ENCODE measurements around the gene CLASP1.
"Not testable (repeated sequence)": the region's sequence is repeated elsewhere in the genome, so short reads cannot be mapped to it uniquely, and the experiment has no call there.

Gene CLASP1

DNA sequence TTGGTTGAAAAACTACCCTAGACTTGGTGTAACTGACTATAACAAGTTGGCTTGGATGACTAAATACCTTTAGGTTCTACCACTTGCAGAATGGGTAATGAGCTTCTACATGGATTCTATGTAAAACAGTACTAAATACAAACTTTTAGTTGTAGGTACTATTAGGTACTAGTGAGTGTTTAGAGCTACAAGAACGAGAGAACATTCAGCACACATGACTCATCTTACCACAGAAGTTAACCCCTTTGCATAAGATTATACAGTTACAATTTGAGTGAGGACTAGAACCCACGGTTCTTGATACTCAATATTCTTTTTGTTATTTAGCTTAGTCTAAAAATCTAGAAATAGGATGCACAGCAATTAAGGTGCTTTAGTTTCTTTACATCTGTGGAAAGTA is 262.6 kb downstream of the CLASP1 start:
- DNase-seq (ENCODE audit: insufficient read length, low spot score) (no peak), FAIRE-seq (no peak)
- TF ChIP-seq POLR2AphosphoS5 (IDR thresholded peaks at IDR 0.05; ENCODE audit: low read depth, low read length) = no peak

DNA sequence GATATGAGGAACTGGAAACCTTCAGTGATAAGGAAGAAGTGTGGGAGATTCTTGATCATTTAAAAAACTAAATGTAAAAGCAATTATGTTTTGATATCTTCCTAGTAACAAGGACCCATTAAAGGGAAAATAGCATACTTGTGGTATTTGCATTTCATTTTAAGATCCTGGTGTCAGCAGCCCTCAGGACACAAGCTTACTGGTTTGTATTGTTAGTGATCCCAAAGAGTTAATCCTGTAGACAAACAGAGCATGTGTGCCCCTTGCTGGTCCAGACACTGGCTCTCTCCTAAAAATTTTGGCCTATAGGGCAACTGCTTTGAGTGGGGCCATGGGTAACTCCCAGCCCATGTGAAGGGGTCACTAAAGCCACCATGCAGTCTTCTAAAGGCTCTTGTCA is 263.2 kb downstream of the CLASP1 start:
- DNase-seq (ENCODE audit: insufficient read length, low spot score) (no peak), FAIRE-seq (no peak)
- TF ChIP-seq TAF1 (IDR thresholded peaks at IDR 0.05; ENCODE audit: low read depth, low read length) = no peak
- TF ChIP-seq PAX5 (IDR thresholded peaks at IDR 0.05; ENCODE audit: insufficient read depth, low read length, severe bottlenecking) = no peak
- TF ChIP-seq SPI1 (IDR thresholded peaks at IDR 0.05; ENCODE audit: low read depth, low read length) = no peak
- no peak for TF ChIP-seq POLR2A (IDR thresholded peaks at IDR 0.05; ENCODE audit: low read depth, low read length)
- TF ChIP-seq POLR2AphosphoS5 (IDR thresholded peaks at IDR 0.05; ENCODE audit: low read depth, low read length) = no peak
- no peak for TF ChIP-seq POU2F2 (IDR thresholded peaks at IDR 0.05; ENCODE audit: low read depth, low read length)

DNA sequence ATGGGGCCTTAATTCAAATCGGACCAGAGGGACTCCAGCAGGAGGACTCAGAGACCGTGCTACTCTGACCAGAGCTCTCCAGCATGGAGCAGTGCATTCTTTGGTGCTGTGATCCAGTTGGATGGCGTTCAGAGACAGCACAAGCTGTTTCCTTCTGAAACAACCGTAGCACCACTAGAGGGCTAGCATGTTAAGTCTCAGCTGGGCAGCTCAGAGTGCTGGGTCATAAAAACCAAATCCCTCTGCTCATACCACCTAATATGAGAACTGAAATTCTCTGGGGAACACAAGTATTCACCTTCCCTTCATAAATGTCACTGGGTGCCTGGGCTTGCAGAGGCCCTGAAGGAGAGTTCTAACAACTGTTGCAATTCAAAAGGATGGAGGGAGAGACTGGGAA is 266.5 kb downstream of the CLASP1 start:
- DNase-seq (ENCODE audit: insufficient read length, low spot score) (no peak), FAIRE-seq (no peak)
- TF ChIP-seq SPI1 (IDR thresholded peaks at IDR 0.05; ENCODE audit: low read depth, low read length) = no peak
- no peak for TF ChIP-seq PAX5 (IDR thresholded peaks at IDR 0.05; ENCODE audit: insufficient read depth, low read length, severe bottlenecking)
- no peak for TF ChIP-seq POLR2AphosphoS5 (IDR thresholded peaks at IDR 0.05; ENCODE audit: low read depth, low read length)
- no peak for TF ChIP-seq POLR2A (IDR thresholded peaks at IDR 0.05; ENCODE audit: low read depth, low read length)
- no peak for TF ChIP-seq POU2F2 (IDR thresholded peaks at IDR 0.05; ENCODE audit: low read depth, low read length)
- TF ChIP-seq TAF1 (IDR thresholded peaks at IDR 0.05; ENCODE audit: low read depth, low read length) = no peak

DNA sequence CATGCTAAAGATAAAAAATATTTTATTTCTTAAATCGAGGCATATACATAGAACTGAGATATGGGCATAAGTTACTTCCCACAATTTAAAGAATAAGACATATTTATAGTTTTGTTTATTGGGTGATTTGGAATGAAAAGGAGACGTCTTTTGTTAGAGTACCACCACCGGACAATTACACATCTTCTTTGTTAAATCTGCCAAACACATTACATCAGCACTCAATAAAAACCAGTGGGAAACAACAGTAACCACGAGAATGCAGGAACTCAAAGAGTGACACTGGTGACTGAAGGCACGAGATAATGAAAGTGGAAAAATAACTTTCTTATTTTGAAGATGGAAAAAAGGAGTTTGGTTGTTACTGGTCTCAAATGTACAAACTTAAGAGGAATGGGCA is 271.6 kb downstream of the CLASP1 start:
- TF ChIP-seq TAF1 (IDR thresholded peaks at IDR 0.05; ENCODE audit: low read depth, low read length) (no peak), PAX5 (IDR thresholded peaks at IDR 0.05; ENCODE audit: insufficient read depth, low read length, severe bottlenecking) (no peak)
- no peak for DNase-seq (ENCODE audit: insufficient read length, low spot score)
- no peak for FAIRE-seq

DNA sequence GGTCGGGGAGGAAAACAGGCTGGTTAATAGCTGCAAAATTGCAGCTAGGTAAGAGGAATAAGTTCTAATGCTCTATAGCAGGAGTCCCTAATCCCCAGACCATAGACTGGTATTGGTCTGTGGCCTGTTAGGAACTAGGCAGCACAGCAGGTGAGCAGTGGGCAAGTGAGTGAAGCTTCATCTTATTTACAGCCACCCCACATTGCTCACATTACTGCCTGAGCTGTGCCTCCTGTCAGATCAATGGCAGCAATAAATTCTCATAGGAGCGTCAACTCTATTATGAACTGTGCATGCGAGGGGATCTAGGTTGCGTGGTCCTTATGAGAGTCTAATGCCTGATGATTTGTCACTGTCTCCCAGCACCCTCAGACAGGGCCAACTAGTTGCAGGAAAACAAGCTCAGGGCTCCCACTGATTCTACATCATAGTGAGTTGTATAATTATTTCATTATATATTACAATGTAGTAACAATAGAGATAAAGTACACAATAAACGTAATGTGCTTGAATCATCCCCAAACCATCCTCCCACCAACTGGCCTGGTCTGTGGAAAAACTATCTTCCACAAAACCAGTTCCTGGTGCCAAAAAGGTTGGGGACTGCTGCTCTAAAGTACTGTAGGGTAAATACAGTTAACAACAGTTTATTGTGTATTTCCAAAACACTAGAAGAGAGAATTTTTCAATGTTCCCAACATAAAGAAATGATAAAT is 272.6 kb downstream of the CLASP1 start:
- TF ChIP-seq POLR2A (IDR thresholded peaks at IDR 0.05; ENCODE audit: low read depth, low read length) (no peak), POLR2AphosphoS5 (IDR thresholded peaks at IDR 0.05; ENCODE audit: low read depth, low read length) (no peak)
- FAIRE-seq = no peak
- no peak for DNase-seq (ENCODE audit: insufficient read length, low spot score)

DNA sequence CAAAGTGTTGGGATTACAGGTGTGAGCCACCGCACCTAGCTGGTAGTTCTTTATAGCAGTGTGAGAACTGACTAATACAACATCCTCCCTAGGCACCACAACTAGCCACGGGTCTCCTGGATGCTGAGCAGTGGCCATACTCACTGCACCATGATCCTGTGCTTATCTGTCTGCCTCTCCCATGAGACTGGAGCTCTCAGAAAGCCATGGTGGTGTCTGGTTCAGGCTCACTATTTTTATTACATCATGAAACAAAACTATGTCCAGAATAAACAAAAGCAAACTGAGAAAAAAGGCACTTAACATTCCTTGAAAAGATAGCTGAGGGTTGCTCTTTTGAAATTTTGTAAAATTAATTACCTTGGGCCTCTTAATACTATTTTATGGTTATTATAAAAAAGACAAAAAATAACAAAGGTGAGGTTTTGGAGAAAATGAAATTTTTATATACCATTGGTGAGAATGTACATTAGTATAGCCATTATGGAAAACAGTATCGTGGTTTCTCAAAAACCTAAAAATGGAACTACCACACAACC is 273.6 kb downstream of the CLASP1 start:
- TF ChIP-seq POU2F2 (IDR thresholded peaks at IDR 0.05; ENCODE audit: low read depth, low read length) (no peak), SPI1 (IDR thresholded peaks at IDR 0.05; ENCODE audit: low read depth, low read length) (no peak), POLR2A (IDR thresholded peaks at IDR 0.05; ENCODE audit: low read depth, low read length) (no peak), POLR2AphosphoS5 (IDR thresholded peaks at IDR 0.05; ENCODE audit: low read depth, low read length) (no peak), TAF1 (IDR thresholded peaks at IDR 0.05; ENCODE audit: low read depth, low read length) (no peak), PAX5 (IDR thresholded peaks at IDR 0.05; ENCODE audit: insufficient read depth, low read length, severe bottlenecking) (no peak)
- no peak for DNase-seq (ENCODE audit: insufficient read length, low spot score)
- no peak for FAIRE-seq

DNA sequence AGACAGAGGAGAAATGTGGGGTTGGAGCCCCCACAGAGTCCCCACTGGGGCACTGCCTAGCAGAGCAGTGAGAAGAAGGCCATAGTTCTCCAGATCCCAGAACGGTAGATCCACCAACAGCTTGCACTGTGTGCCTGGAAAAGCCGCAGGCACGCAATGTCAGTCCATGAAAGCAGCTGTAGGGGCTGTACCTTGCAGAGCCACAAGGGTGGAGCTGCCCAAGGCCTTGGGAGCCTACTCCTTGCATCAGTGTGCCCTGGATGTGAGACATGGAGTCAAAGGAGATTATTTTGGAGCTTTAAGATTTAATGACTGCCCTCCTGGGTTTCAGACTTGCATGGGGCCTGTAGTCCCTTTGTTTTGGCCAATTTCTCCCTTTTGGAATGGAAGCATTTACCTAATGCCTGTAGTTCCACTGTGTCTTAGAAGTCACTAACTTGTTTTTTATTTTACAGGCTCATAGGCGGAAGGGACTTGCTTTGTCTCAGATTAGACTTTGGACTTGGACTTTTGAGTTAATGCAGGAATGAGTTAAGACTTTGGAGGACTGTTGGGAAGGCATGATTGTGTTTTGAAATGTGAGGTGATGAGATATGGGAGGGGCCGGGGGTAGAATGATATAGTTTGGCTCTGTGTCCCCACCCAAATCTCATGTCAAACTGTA is 274.7 kb downstream of the CLASP1 start:
- FAIRE-seq; DNase-seq (ENCODE audit: insufficient read length, low spot score): not testable (repeated sequence)

DNA sequence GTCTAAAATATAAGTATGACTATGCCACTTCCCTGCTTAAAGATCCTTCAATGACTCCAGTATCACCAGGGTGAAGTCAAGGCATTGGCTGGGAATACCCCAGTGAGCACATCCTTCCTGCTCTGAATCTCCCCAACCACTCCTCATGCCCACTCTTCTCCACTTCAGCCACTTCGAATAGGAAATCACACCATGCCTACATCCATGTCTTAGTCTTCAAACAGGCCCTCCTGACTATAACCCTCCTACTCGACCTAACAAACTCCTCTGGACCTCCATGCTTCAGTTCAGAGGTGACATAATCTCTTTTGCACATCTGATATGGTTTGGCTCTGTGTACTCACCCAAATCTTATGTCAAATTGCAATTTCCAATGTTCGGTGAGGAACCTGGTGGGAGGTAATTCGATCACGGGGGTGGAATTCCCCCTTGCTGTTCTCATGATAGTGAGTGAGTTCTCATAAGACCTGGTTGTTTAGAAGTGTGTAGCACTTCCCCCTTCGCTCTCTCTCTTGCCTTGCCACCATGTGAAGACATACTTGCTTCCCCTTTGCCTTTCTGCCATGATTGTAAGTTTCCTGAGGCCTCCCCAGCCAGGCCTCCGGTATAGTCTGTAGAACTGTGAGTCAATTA is 276.4 kb downstream of the CLASP1 start:
- no peak for TF ChIP-seq POU2F2 (IDR thresholded peaks at IDR 0.05; ENCODE audit: low read depth, low read length)
- TF ChIP-seq SPI1 (IDR thresholded peaks at IDR 0.05; ENCODE audit: low read depth, low read length) = peak; percentile 61
- FAIRE-seq (no peak), DNase-seq (ENCODE audit: insufficient read length, low spot score) (no peak)

DNA sequence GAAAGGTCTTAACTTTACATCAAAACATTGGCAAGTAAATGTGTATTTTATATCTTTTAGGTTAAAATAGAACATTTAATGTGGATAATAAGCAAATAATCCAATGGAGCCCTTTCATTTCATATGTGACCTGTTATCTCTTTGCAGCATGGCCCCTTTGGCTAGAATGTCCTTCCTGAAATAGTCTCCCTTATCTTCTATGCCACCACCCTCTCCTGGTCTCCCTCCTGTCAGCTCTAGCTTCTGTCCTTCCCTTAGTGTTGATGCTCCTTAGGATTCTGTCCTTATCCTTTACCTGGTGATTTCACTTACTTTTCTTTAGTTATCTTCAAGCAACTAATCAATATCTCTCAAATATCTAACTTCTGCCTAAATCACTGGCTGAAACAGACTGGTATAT is 277.2 kb downstream of the CLASP1 start:
- FAIRE-seq (no peak), DNase-seq (ENCODE audit: insufficient read length, low spot score) (no peak)
- TF ChIP-seq POU2F2 (IDR thresholded peaks at IDR 0.05; ENCODE audit: low read depth, low read length) (no peak), POLR2A (IDR thresholded peaks at IDR 0.05; ENCODE audit: low read depth, low read length) (no peak), TAF1 (IDR thresholded peaks at IDR 0.05; ENCODE audit: low read depth, low read length) (no peak), SPI1 (IDR thresholded peaks at IDR 0.05; ENCODE audit: low read depth, low read length) (no peak), PAX5 (IDR thresholded peaks at IDR 0.05; ENCODE audit: insufficient read depth, low read length, severe bottlenecking) (no peak), POLR2AphosphoS5 (IDR thresholded peaks at IDR 0.05; ENCODE audit: low read depth, low read length) (no peak)

DNA sequence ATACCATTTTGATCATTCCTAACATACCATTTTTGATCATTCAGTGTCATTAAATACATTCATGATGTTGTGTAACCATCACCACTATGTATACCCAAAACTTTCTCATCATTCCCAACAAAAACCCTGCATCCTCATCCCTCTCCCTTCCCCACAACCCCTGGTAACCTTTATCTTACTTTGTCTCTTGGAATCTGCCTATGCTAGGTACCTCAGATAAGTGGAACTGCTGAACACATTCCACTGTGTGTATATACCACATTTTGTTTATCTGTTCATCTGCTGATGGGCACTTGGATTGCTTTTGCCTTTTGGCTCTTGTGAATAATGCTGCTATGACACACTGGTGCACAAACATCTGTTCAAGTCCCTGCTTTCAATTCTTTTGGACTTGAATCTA is 280.4 kb downstream of the CLASP1 start:
- FAIRE-seq (no peak), DNase-seq (ENCODE audit: insufficient read length, low spot score) (no peak)
- no peak for TF ChIP-seq POU2F2 (IDR thresholded peaks at IDR 0.05; ENCODE audit: low read depth, low read length)

DNA sequence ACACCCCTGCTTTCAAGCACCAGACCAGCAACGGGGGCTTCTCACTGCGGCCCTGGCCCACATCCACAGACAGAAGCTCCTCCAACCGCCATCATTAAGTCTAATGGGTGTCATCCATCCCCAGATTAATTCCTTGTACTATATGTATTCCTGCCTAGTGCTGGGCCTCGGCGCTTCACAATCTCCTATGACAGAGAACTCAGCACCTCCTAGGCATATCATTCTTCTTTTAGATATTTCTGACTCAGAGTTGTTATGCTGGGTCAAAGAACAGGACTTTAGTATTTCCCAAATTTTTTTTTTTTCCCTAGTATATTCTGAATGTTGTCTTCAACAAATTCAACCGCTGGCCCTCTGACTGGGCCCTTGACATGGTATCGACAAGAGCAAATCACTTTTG is 281.1 kb downstream of the CLASP1 start:
- no peak for DNase-seq (ENCODE audit: insufficient read length, low spot score)
- no peak for FAIRE-seq
- TF ChIP-seq POU2F2 (IDR thresholded peaks at IDR 0.05; ENCODE audit: low read depth, low read length) (no peak), TAF1 (IDR thresholded peaks at IDR 0.05; ENCODE audit: low read depth, low read length) (no peak), PAX5 (IDR thresholded peaks at IDR 0.05; ENCODE audit: insufficient read depth, low read length, severe bottlenecking) (no peak), POLR2AphosphoS5 (IDR thresholded peaks at IDR 0.05; ENCODE audit: low read depth, low read length) (no peak), SPI1 (IDR thresholded peaks at IDR 0.05; ENCODE audit: low read depth, low read length) (no peak), POLR2A (IDR thresholded peaks at IDR 0.05; ENCODE audit: low read depth, low read length) (no peak)

All from GM12891 (cell line).